Left cardiac atrium (tissue), 4 donors: ENCODE measurements around the gene HRH1. TPM values are rescaled to one million over a fixed set of nuclear protein-coding genes. Genes with fewer than 3 reads are reported as not detected.
"Not testable (repeated sequence)": the region's sequence is repeated elsewhere in the genome, so short reads cannot be mapped to it uniquely, and the experiment has no call there.

Experiments
- ATAC-seq, 2 donors: fragments of 200-7000 bp; cut with Tn5 transposase; one replicate each; pipeline ENCODE4 v1.9.1; 2020; ENCODE audit warnings: mild to moderate bottlenecking in 2 of 2, moderate library complexity in 2 of 2
- DNase-seq: peaks from one replicate; pipeline ENCODE4 v3.0.0-alpha.2; 2020
- intact Hi-C, 2 donors: fragments of 100-400 bp; cut with DNase I; formaldehyde crosslinking; loops; one replicate each; pipeline versions ENCODE4 v1.14.1 to v1.15.1; 2022 to 2023
- total RNA-seq, 2 donors: library from RNA; stranded (reverse); fragmentation: NEBNext Ultra II Directional; extraction: Animal tissue kit (Norgen Biotek cat#: 25700); gene quantifications; one replicate each; pipeline ENCODE4 v1.2.1, GENCODE V29; 2021
- donor health status: DM: no; HTN: yes; CAD: no.
- donor health status: DM: no; HTN: yes; CAD: no; lungs with severe emphysema.
- donor health status: DM: yes; HTN: yes; CAD: no.
- donor health status: Dilated cardiomyopathy.

The HRH1 gene
- total RNA-seq, 2 donors from 2014 or later, result 3.0 to 3.5 TPM

DNA sequence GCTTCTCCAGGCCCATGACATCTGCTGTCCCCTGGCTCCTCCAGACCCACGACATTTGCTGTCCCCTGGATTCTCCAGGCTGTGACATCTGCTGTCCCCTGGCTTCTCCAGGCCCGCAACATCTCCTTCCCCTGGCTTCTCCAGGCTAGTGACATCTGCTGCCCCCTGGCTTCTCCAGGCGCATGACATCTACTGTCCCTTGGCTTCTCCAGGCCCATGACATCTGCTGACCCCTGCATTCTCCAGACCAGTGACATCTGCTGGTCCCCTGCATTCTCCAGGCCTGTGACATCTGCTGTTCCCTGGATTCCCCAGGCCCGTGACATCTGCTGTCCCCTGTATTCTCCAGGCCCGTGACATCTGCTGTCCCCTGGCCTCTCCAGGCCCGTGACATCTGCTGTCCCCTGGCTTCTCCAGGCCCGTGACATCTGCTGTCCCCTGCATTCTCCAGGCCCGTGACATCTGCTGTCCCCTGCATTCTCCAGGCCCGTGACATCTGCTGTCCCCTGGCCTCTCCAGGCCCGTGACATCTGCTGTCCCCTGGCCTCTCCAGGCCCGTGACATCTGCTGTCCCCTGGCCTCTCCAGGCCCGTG is 12.6 kb downstream of the HRH1 start:
- intact Hi-C loops, ATAC-seq, DNase-seq: not testable (repeated sequence)

DNA sequence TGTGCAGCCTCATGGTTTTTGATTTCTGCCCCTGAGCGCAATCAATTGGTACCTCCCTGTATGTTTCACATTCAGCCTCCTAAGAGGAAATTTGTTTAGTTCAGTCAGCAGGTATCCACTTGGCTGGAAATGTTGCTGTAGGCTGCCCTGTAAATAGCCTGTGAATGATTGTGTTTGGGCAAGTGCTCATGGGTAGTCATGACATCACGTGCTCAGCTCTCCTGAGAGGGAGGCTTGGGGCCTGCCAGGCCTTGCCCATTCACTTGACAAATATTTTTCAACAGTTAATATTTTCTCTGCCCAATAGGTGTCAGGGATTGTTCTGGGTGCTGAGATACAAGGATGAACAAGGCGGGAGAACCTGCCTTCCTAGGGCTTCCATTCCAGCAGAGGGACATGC is 13.3 kb downstream of the HRH1 start:
- ATAC-seq (no peak), DNase-seq (no peak)
- intact Hi-C loops, result no loop called here

GRCh38 chr3:11168406-11168805 is 14.1 kb downstream of the HRH1 start:
- intact Hi-C loops, result no loop called here
- DNase-seq (no peak), ATAC-seq (no peak)

GRCh38 chr3:11168881-11169805 is 14.8 kb downstream of the HRH1 start:
- intact Hi-C loops, result no loop called here
- DNase-seq, result no peak
- ATAC-seq, result no peak

GRCh38 chr3:11170052-11170770 is 15.9 kb downstream of the HRH1 start:
- ATAC-seq (no peak), DNase-seq (no peak)
- intact Hi-C loops, result no loop called here

DNA sequence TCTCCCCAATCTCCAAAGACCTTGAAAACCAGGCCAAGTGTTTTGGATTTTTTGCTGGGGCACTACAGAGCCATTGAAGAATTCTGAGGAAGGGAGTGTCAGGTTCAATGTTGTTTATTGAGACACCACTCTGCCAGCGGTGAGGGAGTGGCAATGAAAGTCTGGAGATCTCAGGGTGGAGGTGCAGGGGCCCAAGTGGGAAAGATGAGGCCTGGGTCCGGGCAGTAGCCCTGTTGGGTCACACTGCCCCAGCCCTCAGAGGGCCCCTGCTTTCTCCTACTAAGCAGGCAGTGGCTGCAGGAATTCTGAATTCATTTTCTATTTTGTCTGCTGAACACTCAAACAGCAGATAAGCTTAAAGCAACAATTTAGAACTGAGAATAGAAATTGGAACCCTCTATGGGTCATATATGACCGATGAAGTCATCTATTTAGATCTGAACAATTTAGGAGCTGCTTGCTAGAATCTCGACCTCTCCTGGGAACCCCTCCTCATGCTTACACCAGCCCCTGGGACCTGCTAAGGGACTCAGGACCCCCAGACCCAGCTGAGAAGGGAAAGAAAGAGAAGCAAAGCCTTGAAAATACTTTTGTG is 17.9 kb downstream of the HRH1 start:
- intact Hi-C loops, result no loop called here
- no peak for ATAC-seq

GRCh38 chr3:11173828-11174465 is 19.7 kb downstream of the HRH1 start:
- intact Hi-C loops, result no loop called here
- ATAC-seq, result no peak
- DNase-seq, result no peak

More for the DNA sequence above, 17.9 kb downstream of the HRH1 start:
- no peak for DNase-seq

DNA sequence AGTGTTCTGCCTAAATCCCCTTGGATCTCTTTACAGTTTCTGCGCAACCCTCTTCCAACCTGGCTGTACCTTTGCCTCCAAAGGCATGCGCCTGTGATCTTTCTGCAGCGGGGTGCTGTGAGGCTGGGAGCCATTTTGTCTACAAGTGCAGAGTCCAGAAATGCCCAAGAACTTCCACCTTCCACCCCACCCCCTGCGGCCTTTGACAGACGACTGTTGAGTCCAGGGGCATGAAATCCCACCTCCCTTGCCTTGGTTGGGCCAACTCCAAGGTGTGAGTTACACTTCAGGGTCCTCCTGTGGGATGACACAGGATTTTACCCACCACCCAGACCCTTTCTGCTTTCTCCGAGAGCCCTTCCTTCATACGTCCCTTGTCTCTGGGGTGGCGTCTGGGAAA is 24.1 kb downstream of the HRH1 start:
- DNase-seq (no peak), ATAC-seq (no peak)
- intact Hi-C loops, result no loop called here

DNA sequence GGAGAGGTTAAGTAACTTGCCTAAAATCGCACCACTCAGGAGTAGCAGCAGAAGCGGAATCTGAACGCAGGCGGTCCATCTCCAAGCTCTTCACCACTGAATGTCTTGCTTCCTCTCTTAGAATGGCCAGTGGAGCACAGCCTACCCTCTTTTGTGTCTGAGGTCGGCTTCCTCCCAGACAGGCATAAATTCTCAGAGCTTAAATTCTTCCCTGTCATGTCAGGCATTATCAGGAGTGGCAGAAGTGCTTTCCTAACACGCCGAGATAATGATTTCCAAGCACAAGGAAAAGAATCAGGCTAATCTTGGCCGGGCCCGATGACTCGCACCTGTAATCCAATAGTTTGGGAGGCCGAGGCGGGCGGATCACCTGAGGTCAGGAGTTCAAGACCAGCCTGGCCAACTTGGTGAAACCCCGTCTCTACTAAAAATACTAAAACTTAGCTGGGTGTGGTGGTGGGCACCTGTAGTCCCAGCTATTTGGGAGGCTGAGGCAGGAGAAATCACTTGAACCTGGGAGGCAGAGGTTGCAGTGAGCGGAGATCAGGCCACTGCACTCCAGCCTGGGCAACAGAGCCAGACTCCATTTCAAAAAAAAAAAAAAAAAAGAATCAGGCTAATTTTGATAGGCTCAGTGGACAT is 30.2 kb downstream of the HRH1 start:
- intact Hi-C loops, ATAC-seq, DNase-seq: not testable (repeated sequence)

GRCh38 chr3:11185144-11185543 is 30.9 kb downstream of the HRH1 start:
- DNase-seq (no peak), ATAC-seq (no peak)
- intact Hi-C loops, result no loop called here

DNA sequence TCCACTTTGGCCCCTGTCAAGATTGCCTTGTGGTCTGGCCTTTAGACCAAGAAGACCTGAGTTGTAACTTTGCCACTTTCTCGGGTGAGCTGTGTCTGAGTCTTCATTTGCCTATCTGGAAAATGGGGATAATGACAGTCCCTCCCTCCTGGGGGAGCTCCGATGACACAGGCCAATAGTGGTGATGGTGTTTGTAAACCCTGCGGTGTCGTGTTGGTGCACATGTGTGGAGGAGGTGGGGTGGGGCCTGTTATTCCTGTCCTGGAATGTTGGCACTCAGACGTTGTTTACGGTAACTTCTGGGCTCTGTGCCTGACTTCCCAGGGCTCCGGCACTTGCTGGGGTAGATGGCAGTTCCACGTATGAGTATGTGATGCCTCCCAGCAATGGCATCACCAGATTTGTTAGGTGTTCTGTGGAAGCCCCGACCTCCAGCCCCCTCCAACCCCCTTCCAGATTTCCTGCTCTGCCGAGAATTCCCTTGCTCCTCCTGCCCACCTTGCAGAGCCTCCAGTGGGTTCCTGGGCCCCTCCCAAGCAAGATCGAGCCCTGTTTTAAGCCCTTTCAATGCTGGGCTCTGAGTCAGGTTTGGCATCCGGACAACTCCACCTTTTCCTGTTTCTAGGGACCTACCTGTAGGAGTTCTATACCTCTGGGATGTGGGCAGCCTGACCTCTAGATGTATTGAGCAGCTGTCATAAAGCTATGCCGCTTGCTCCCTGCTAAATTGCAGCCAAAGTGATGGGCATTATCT is 31.4 kb downstream of the HRH1 start:
- ATAC-seq (peak; percentile 95 to 97), DNase-seq (peak; percentile 87)
- intact Hi-C loops, result no loop called here

DNA sequence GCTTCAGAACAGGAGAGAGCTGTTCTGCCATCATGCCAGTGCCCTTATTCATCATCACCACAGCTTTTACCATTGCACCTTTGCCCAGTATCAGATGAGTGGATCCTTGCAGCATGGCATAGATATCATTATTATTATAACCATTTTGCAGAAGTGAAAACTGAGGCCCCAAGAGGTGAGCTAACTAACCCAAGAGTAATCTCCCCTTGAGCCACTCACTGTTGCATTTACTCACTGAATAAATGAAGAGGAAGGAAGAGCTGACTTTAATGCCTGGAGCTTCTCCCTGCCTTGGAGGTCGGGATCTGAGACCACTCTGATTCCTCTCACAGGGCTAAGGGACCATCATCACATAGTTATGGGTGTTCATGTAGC is 32.0 kb downstream of the HRH1 start:
- ATAC-seq, result no peak
- no peak for DNase-seq
- intact Hi-C loops, result no loop called here

GRCh38 chr3:11186771-11187191 is 32.5 kb downstream of the HRH1 start:
- intact Hi-C loops, result no loop called here
- DNase-seq (no peak), ATAC-seq (no peak)

- intact Hi-C loops, result no loop called here
- ATAC-seq, result no peak
- DNase-seq, result no peak
These were observed 33.4 kb downstream of the HRH1 start for GRCh38 chr3:11187681-11188080.

DNA sequence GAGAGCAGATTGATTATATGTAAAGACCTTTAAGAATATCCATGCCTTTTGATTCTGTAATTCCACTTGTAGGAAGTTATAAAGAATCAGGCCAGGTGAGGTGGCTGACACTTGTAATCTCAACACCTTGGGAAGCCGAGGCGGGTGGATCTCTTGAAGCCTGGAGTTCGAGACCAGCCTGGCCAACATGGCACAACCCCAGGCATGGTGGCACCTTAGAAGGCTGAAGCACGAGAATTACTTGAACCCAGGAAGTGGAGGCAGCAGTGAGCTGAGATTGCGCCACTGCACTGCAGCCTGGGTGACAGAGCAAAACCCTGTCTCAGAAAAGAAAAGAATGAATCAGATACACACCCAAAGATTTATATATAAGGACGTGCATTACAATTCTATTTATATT is 33.9 kb downstream of the HRH1 start:
- no peak for ATAC-seq
- intact Hi-C loops, result no loop called here
- no peak for DNase-seq

DNA sequence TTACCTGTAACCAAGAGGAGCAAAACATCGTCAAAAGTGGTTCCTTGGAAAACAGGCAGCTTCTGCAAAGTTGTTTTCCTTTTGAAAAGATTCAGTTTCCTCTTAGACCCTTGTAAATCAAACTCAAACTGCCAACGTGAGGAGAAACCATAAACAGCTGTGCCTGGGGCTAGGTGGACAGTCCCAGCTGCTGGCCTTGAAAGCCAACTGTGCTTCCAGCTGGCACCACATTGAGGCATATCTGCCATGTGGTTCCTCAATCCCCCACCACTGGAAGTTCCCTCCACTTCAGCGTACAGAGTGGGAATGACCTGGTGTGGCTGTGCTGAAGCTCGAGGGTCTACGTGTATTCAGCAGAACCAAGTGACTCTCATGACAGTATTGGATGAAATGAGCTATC is 40.9 kb downstream of the HRH1 start:
- peak; percentile 12 to 50 for ATAC-seq
- intact Hi-C loops, result no loop called here

DNA sequence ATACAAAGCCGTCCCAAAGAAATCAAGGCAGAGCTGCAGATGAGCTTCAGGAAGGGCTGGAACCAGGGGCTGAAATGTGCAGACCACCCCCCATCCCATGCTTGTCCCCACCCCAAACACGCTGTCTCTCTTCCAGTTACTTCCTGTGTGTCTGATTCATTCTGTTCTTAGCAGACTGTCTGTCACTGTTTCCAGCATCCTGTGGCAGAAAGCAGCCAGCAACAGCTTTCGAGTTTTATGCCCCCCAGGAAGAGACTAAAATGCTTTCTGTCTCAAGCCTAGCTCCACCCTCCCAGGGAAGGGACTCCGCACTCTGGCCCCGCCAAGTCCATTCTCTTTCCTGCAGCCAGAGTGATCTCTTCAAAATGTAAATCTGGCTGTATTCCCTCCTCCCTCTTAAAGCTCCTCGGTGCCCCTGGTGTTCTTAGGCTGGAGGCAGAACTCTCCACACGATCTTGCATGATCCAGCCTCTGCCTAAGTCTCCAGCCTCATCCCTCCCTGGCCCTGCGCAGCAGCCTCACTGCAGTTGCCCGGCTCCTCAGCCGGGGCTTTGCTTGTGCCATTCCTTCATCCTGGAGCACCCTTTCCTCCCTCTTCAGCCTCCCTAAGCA is 41.5 kb downstream of the HRH1 start:
- DNase-seq, result no peak
- peak in 1 of 2 donors; percentile 24 for ATAC-seq
- intact Hi-C loops, result no loop called here

More for the DNA sequence above, 40.9 kb downstream of the HRH1 start:
- no peak for DNase-seq

DNA sequence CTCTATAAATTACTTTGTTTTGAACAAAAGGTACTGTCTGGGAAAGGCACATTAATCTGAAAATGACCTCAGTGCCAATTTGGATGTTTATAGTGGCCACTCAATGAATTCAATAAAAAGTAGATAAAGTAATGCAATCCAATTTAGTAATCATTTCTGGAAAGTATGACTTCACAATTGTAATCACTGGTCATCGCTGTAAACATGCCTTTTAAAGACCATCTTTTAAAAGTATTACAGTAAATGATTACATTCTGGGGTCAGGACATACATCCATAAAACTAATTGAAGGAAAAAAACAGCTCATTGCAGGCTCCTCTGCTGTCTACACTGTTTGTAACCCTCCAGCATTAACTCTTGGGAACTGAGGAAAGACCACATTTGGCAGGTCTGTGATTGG is 43.2 kb downstream of the HRH1 start:
- intact Hi-C loops, result no loop called here
- DNase-seq (no peak), ATAC-seq (no peak)
